SU-DHL-6 (cell line): Measurements from ENCODE around the gene OSER1.

Experiments used
- EZH2phosphoT487 ChIP-seq: fragments of 200-600 bp; sonication (generic), shearing (Covaris generic); conservative IDR thresholded peaks from 2 replicates; pipeline ENCODE4 v1.6.1; 2018; ENCODE audit warnings: mild to moderate bottlenecking, antibody characterized with exemption, low read length, moderate library complexity, mixed read lengths
- TF ChIP-seq, protein P1 (sequence below): fragments of 200-600 bp; sonication (generic); IDR thresholded peaks from one replicate; pipeline ENCODE4 v1.5.1; 2017; ENCODE audit warnings: antibody characterized with exemption, mild to moderate bottlenecking, low read length, moderate library complexity; ENCODE audit not compliant: insufficient read depth, poor library complexity, severe bottlenecking

DNA sequence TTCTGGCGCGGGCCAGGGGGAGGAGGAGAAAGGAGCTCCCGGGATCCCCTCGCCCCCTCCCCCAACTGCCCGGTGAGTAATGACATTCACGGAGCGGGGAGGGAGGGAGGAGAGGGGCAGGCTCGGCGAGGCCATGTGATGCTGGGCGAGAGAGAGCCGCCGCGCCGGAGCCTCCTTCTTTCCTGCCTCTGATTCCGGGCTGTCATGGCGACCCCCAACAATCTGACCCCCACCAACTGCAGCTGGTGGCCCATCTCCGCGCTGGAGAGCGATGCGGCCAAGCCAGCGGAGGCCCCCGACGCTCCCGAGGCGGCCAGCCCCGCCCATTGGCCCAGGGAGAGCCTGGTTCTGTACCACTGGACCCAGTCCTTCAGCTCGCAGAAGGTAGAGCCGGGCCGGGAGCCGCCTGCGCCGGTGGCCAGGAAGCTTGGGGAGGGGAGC lies 36.6 kb upstream of the OSER1 start, which contains the start of gene GDAP1L1:
- TF ChIP-seq, protein P1, sequence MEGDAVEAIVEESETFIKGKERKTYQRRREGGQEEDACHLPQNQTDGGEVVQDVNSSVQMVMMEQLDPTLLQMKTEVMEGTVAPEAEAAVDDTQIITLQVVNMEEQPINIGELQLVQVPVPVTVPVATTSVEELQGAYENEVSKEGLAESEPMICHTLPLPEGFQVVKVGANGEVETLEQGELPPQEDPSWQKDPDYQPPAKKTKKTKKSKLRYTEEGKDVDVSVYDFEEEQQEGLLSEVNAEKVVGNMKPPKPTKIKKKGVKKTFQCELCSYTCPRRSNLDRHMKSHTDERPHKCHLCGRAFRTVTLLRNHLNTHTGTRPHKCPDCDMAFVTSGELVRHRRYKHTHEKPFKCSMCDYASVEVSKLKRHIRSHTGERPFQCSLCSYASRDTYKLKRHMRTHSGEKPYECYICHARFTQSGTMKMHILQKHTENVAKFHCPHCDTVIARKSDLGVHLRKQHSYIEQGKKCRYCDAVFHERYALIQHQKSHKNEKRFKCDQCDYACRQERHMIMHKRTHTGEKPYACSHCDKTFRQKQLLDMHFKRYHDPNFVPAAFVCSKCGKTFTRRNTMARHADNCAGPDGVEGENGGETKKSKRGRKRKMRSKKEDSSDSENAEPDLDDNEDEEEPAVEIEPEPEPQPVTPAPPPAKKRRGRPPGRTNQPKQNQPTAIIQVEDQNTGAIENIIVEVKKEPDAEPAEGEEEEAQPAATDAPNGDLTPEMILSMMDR, result no peak
- TF ChIP-seq EZH2phosphoT487, result no peak
